Bladder microvascular endothelial cell (primary cell): ENCODE measurements around the gene ASTN2. TPM values are rescaled to one million over a fixed set of nuclear protein-coding genes. Genes with fewer than 3 reads are reported as not detected.

Source experiments
- total RNA-seq: library from RNA; depleted of rRNA; stranded (reverse); fragments of >200 nt; gene quantifications from 2 replicates; pipeline ENCODE4 v1.2.3, GENCODE V29; 2014

ASTN2 gene
- 2.6 and 5.6 TPM in 2 replicates for total RNA-seq

GRCh38 chr9:117414906-117415331 is at the start of gene ASTN2:
TSS of gene ASTN2 (minus strand) at chr9:117415057. CDS start at chr9:117414938, 119 bp downstream.

GRCh38 chr9:116687074-116687753 is 727.6 kb downstream of the ASTN2 start, which contains the start of gene TRIM32:
TSS of gene TRIM32 (plus strand) at chr9:116687305. CDS start at chr9:116697743, 10,438 bp downstream.

